ENCODE measurements around the gene OR4C16. TPM values are rescaled to one million over a fixed set of nuclear protein-coding genes. Genes with fewer than 3 reads are reported as not detected.

OR4C16 gene, protein sequence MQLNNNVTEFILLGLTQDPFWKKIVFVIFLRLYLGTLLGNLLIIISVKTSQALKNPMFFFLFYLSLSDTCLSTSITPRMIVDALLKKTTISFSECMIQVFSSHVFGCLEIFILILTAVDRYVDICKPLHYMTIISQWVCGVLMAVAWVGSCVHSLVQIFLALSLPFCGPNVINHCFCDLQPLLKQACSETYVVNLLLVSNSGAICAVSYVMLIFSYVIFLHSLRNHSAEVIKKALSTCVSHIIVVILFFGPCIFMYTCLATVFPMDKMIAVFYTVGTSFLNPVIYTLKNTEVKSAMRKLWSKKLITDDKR
- not detected for total RNA-seq

DNA sequence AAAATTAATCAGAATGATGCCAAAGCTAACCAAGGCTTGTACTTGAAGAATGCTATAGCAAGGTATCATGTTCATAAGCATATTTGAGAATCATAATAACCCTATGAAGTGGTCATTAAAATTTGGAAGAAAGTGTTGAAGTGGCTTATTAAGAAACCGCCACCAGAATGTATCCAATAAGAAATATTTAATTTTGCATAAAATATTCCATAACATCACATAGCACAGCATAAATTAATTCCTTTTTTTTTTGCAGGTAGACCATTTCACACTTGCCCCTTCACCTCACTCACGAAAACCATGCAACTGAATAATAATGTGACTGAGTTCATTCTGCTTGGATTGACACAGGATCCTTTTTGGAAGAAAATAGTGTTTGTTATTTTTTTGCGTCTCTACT lies at the start of gene OR4C16:
Gene OR4C16, plus strand, starts transcription at position 301 of the 400 bp plus-strand sequence. Its CDS starts 0 bp downstream, at position 301.
- Mint-ChIP-seq H3K27me3 (ENCODE audit: low read depth) (no peaks in the 10 kb centered on the region), H3K9me3 (peaks cover 25% of the 10 kb centered on the region), H3K4me1 (ENCODE audit: low read depth) (no peaks in the 10 kb centered on the region), H3K36me3 (ENCODE audit: insufficient read depth) (no peaks in the 10 kb centered on the region), H3K4me3 (no peak within 1 kb of the TSS)
- DNase-seq, result no peak
- ATAC-seq, result no peak

DNA sequence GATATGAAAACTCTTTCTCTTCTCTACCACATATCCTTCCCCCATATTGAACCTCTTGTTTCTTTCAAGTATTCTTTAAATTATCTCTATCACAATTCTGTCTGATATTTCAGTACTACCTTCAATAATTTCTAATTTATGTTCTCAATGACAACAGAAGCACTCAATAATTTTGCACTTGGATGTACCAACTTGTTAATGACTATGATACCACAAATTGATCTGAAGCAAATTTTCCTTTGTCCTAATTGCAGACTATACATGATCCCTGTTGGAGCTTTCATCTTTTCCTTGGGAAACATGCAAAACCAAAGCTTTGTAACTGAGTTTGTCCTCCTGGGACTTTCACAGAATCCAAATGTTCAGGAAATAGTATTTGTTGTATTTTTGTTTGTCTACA lies 17.8 kb upstream of the OR4C16 start, which contains the start of gene OR4C15:
Gene OR4C15, plus strand, starts transcription at position 301 of the 400 bp plus-strand sequence. Its CDS starts 0 bp downstream, at position 301.
- no peaks in the 10 kb centered on the region for H3K27me3 Mint-ChIP-seq (ENCODE audit: low read depth)
- ATAC-seq, result no peak
- no peaks in the 10 kb centered on the region for H3K4me1 Mint-ChIP-seq (ENCODE audit: low read depth)
- no peak for DNase-seq
- no peaks in the 10 kb centered on the region for H3K36me3 Mint-ChIP-seq (ENCODE audit: insufficient read depth)
- peaks cover 25% of the 10 kb centered on the region for H3K9me3 Mint-ChIP-seq
- no peak within 1 kb of the TSS for H3K4me3 Mint-ChIP-seq

DNA sequence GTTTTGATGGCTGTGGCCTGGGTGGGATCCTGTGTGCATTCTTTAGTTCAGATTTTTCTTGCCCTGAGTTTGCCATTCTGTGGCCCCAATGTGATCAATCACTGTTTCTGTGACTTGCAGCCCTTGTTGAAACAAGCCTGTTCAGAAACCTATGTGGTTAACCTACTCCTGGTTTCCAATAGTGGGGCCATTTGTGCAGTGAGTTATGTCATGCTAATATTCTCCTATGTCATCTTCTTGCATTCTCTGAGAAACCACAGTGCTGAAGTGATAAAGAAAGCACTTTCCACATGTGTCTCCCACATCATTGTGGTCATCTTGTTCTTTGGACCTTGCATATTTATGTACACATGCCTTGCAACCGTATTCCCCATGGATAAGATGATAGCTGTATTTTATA lies 620 bp downstream of the OR4C16 start:
- Mint-ChIP-seq H3K9me3 (peaks cover 25% of the 10 kb centered on the region), H3K4me1 (ENCODE audit: low read depth) (no peaks in the 10 kb centered on the region), H3K4me3 (no peak overlapping the region), H3K36me3 (ENCODE audit: insufficient read depth) (no peaks in the 10 kb centered on the region), H3K27me3 (ENCODE audit: low read depth) (no peaks in the 10 kb centered on the region)
- ATAC-seq, result no peak
- DNase-seq, result no peak

DNA sequence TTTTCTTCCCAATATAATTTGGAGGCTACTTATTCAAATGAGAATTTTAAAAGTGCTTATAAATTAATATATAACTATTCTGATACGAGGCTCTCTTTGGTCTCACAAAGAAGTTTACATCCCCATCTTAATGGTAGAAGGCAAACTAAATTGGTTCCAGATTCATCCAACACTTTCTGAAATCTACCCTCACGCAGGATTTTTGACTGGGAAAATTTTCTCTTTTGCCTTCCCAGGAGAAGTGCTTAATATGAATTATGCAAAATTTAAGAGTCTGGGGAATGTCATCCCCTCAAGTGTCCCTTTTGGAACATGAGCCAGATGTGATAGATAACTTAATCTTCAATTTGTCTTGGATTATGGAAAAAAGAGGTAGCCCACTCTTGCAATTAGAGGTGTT lies 35.6 kb downstream of the OR4C16 start, which contains the start of gene OR4C11:
Gene OR4C11, minus strand, starts transcription at position 101 of the 400 bp plus-strand sequence. CDS start 3,272 bp downstream, outside the sequence.
- Mint-ChIP-seq H3K36me3 (ENCODE audit: insufficient read depth) (no peaks in the 10 kb centered on the region), H3K9me3 (peaks cover 29% of the 10 kb centered on the region), H3K4me3 (no peak within 1 kb of the TSS), H3K27me3 (ENCODE audit: low read depth) (no peaks in the 10 kb centered on the region), H3K4me1 (ENCODE audit: low read depth) (no peaks in the 10 kb centered on the region)
- DNase-seq, result no peak
- no peak for ATAC-seq

Other genes starting within 250 kb of the OR4C16 start
- gene OR4A16, start 228.9 kb upstream of the OR4C16 start, total RNA-seq, result not detected
- gene OR4A15, start 204.2 kb upstream of the OR4C16 start, total RNA-seq, result not detected
- gene OR4C15, start 17.7 kb upstream of the OR4C16 start, total RNA-seq, result not detected
- gene OR4C11, start 35.5 kb downstream of the OR4C16 start, total RNA-seq, result not detected
- not detected for gene OR4P4, start 63.0 kb downstream of the OR4C16 start, total RNA-seq
- gene OR4S2, start 76.2 kb downstream of the OR4C16 start, total RNA-seq, result not detected
- gene OR4C6, start 90.1 kb downstream of the OR4C16 start, total RNA-seq, result not detected
- gene OR5D13, start 201.3 kb downstream of the OR4C16 start, total RNA-seq, result not detected
- not detected for gene OR5D14, start 223.4 kb downstream of the OR4C16 start, total RNA-seq
- not detected for gene OR5L1, start 239.2 kb downstream of the OR4C16 start, total RNA-seq
- gene OR5D18, start 247.5 kb downstream of the OR4C16 start, total RNA-seq, result not detected

Measured in activated T-cell treated with anti-CD3 and anti-CD28 coated beads, Interleukin-2, amount 50 U/mL, for 4 hours (primary cell).